Lung (tissue), 12 donors: Measurements from ENCODE around the gene TSPAN18. TPM values are rescaled to one million over a fixed set of nuclear protein-coding genes. Genes with fewer than 3 reads are reported as not detected.

Experiments used
- ATAC-seq: fragments of 200-7000 bp; cut with Tn5 transposase; one replicate; pipeline ENCODE4 v1.9.1; 2020; ENCODE audit warnings: moderate number of reproducible peaks; ENCODE audit not compliant: insufficient read depth, low FRiP score
- DNase-seq, 3 donors: peaks; one replicate each; pipeline ENCODE4 v3.0.0-alpha.2; 2013 to 2017
- H3K27ac ChIP-seq, 2 donors: one replicate each; pipeline ENCODE4 v1.5.1; 2013; ENCODE audit warnings: mild to moderate bottlenecking in 2 of 2, moderate library complexity in 2 of 2, control low read depth in 1 of 2, inconsistent platforms in 1 of 2, low read depth in 1 of 2, low read length in 1 of 2
- H3K27me3 ChIP-seq, 3 donors: one replicate each; pipeline ENCODE4 v1.5.1; 2013; ENCODE audit warnings: low read length in 2 of 3; ENCODE audit not compliant: control insufficient read depth in 3 of 3, insufficient read depth in 3 of 3
- H3K36me3 ChIP-seq, 4 donors: one replicate each; pipeline ENCODE4 v1.5.1; 2013; ENCODE audit warnings: low read length in 4 of 4, mild to moderate bottlenecking in 1 of 4, moderate library complexity in 1 of 4; ENCODE audit not compliant: control insufficient read depth in 4 of 4, insufficient read depth in 4 of 4
- H3K4me1 ChIP-seq, 5 donors: one replicate each; pipeline ENCODE4 v1.5.1; 2013; ENCODE audit warnings: low read length in 5 of 5, mild to moderate bottlenecking in 2 of 5, moderate library complexity in 1 of 5; ENCODE audit not compliant: control insufficient read depth in 5 of 5, insufficient read depth in 5 of 5
- H3K4me3 ChIP-seq: one replicate; pipeline ENCODE4 v1.5.1; 2013; ENCODE audit warnings: mild to moderate bottlenecking, control low read depth, moderate library complexity
- H3K9ac ChIP-seq, 2 donors: one replicate each; pipeline ENCODE4 v1.5.1; 2013; ENCODE audit warnings: low read length in 2 of 2, control low read depth in 1 of 2; ENCODE audit not compliant: insufficient read depth in 1 of 2
- H3K9me3 ChIP-seq, 4 donors: one replicate each; pipeline ENCODE4 v1.5.1; 2013; ENCODE audit warnings: low read length in 3 of 4, mild to moderate bottlenecking in 1 of 4, moderate library complexity in 1 of 4; ENCODE audit not compliant: control insufficient read depth in 4 of 4, insufficient read depth in 3 of 4
- CTCF ChIP-seq: IDR thresholded peaks from 2 replicates; pipeline ENCODE4 v1.5.1; 2012; ENCODE audit warnings: mild to moderate bottlenecking; ENCODE audit errors: control extremely low read depth, extremely low read depth
- WGBS, 2 donors: extraction: QIAGEN DNeasy Blood & Tissue Kit; methylation state at CpG; one replicate each; pipeline ENCODE4 v1.1.7; 2013; 5-methylcytosine and 5-hydroxymethylcytosine counted together
- polyA plus RNA-seq, 2 donors: library from polyadenylated mRNA; stranded (reverse); fragments of 200-250 nt; gene quantifications; one replicate each; pipeline ENCODE4 v1.2.1, GENCODE V29; 2013
- total RNA-seq, 2 donors: library from RNA; depleted of rRNA in 1 of 2; stranded (reverse); fragments of >200 nt in 1 of 2; gene quantifications; one replicate each; pipeline ENCODE4 v1.2.1, GENCODE V29; 2014 to 2021
- donor health status: control.
- donor health status: control.
- donor health status: Bipolar disorder and iron deficiency.
- donor health status: healthy.
- donor health status: DM: yes; HTN: yes; CAD: no.

The TSPAN18 gene
- total and polyA plus RNA-seq, 4 donors = 8.3 to 40.7 (median 21.4) TPM

- H3K36me3 ChIP-seq = no peaks in the 10 kb centered on the region
- no peak for TF ChIP-seq CTCF
- H3K9me3 ChIP-seq = peaks cover 0 to 5% (median 0%) of the 10 kb centered on the region in 4 donors
- no peak overlapping the region for H3K4me3 ChIP-seq
- H3K4me1 ChIP-seq = peaks cover 0 to 9% (median 0%) of the 10 kb centered on the region in 5 donors
- no peaks in the 10 kb centered on the region for H3K27me3 ChIP-seq
- 69 to 70% methylated on average over 8 of the region's 8 CpGs for WGBS, 2 donors
- H3K9ac ChIP-seq = no peak overlapping the region
- H3K27ac ChIP-seq = no peak overlapping the region
- no peak for DNase-seq
- no peak for ATAC-seq
These were observed 123.2 kb downstream of the TSPAN18 start for GRCh38 chr11:44849922-44850321.

- H3K27me3 ChIP-seq = no peaks in the 10 kb centered on the region
- peaks cover 0 to 9% (median 0%) of the 10 kb centered on the region in 5 donors for H3K4me1 ChIP-seq
- H3K4me3 ChIP-seq = no peak overlapping the region
- 85 to 91% methylated on average over 5 of the region's 5 CpGs for WGBS, 2 donors
- H3K9me3 ChIP-seq = peaks cover 0 to 5% (median 0%) of the 10 kb centered on the region in 4 donors
- H3K27ac ChIP-seq = no peak overlapping the region
- ATAC-seq (no peak), DNase-seq (no peak)
- no peak for TF ChIP-seq CTCF
- H3K9ac ChIP-seq = no peak overlapping the region
- no peaks in the 10 kb centered on the region for H3K36me3 ChIP-seq
These were observed 124.7 kb downstream of the TSPAN18 start for GRCh38 chr11:44851496-44851895.

- Histone ChIP-seq H3K9ac (no peak overlapping the region), H3K9me3 (no peaks in the 10 kb centered on the region), H3K36me3 (no peaks in the 10 kb centered on the region), H3K4me3 (no peak overlapping the region), H3K27ac (no peak overlapping the region), H3K27me3 (no peaks in the 10 kb centered on the region), H3K4me1 (peaks cover 0 to 11% (median 0%) of the 10 kb centered on the region in 5 donors)
- TF ChIP-seq CTCF = no peak
- no peak for ATAC-seq
- 47 to 68% methylated on average over 2 of the region's 2 CpGs for WGBS, 2 donors
- no peak for DNase-seq
These were observed 125.5 kb downstream of the TSPAN18 start for GRCh38 chr11:44852159-44852747.

- no peaks in the 10 kb centered on the region for H3K9me3 ChIP-seq
- H3K27ac ChIP-seq = no peak overlapping the region
- WGBS, 2 donors = 62 to 83% methylated on average over 5 of the region's 5 CpGs
- no peaks in the 10 kb centered on the region for H3K36me3 ChIP-seq
- no peak overlapping the region for H3K4me3 ChIP-seq
- ATAC-seq (no peak), DNase-seq (no peak)
- no peak for TF ChIP-seq CTCF
- H3K9ac ChIP-seq = no peak overlapping the region
- H3K27me3 ChIP-seq = no peaks in the 10 kb centered on the region
- peaks cover 0 to 13% (median 0%) of the 10 kb centered on the region in 5 donors for H3K4me1 ChIP-seq
These were observed 126.2 kb downstream of the TSPAN18 start for GRCh38 chr11:44852952-44853351.
